ENCODE results near the gene HNRNPR. TPM values are rescaled to one million over a fixed set of nuclear protein-coding genes. Genes with fewer than 3 reads are reported as not detected.

Gene HNRNPR
- 86.2 to 169 TPM (median 129 TPM) in 3 replicates for polyA plus RNA-seq
- polyA plus RNA-seq (2011; ENCODE audit: low read depth): 72.8 TPM
- polyA plus RNA-seq (2011; cell fraction: cytosol; rRNA removed): 62.6 and 92.8 TPM in 2 replicates
- 61.3 and 85.9 TPM in 2 replicates for polyA plus RNA-seq (2011; cell fraction: nucleus; rRNA removed)
- 46.9 and 110 TPM in 2 replicates for polyA plus RNA-seq (2012; ENCODE audit: low replicate concordance)
- 51.2 to 89.2 TPM (median 69.7 TPM) in 3 replicates for polyA minus RNA-seq
- polyA minus RNA-seq (2011; cell fraction: cytosol; rRNA and poly(A)+ RNA removed): 54.1 TPM
- polyA minus RNA-seq (2011; cell fraction: nucleus; rRNA and poly(A)+ RNA removed): 30.2 and 56.5 TPM in 2 replicates

DNA sequence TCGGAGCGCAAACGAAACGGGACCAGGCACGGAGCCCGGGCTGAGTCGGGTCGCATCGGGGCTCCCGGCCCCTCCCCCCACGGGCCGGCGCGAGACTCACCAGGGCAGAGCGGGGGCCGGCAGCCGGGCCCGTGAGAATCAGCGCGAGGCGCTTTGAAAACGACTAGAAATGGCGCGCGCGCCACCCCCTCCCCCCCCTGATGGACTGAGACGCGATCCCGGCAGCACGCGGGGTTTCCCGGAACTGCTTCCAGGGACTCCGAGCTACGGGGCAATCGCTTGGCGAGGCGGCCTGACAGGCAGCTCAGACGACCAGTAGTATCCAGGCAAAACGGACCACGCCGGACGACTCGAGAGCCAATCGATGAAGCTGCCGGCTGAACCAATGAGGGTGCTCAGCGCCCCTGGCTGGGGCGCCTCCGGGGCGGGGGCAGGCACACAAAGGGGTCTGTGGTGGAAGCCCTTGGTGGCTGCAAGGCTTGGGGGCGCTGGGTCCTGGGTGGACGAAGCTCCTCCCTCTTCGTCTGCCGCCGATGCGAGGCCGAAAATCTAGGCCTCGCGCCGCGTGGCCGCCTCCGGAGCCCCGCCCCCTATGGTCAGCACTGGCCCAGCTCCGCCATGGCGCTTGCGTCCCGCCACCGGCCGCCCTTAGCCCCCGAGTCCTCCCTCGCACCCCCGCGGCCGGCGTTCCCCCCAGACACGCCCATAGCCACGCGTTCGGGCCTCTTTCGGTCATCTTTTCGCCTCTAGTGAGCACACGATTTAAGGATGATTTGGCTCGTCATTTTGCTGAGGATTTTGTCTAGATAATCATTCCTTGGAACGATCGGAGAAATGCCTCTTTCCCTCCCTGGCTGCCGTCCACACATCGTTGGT is at the start of gene HNRNPR:
HNRNPR (minus strand) TSS at position 174 of the 876 bp plus-strand sequence. CDS start 3,276 bp downstream, outside the sequence.
- TF ChIP-seq EZH2 (IDR thresholded peaks at IDR 0.05; ENCODE audit: low read length) (no peak), CTCF (optimal IDR thresholded peaks at IDR 0.05 in 1 of 3, IDR thresholded peaks at IDR 0.05 in 1 of 3, conservative IDR thresholded peaks at IDR 0.05 in 1 of 3; ENCODE audit: extremely low read depth in 1 of 3, insufficient read depth in 2 of 3, low read length in 3 of 3) (no peak)
- Histone ChIP-seq H3K36me3 (ENCODE audit: control insufficient read depth in 2 of 2, extremely low read depth in 1 of 2, insufficient read depth in 2 of 2, low read length in 2 of 2) (peaks cover 0 to 3% of the 10 kb centered on the region in 2 experiments), H3K4me3 (ENCODE audit: control insufficient read depth in 2 of 3, extremely low read depth in 1 of 3, insufficient read depth in 2 of 3, low read depth in 1 of 3, low read length in 3 of 3) (peak within 1 kb of the TSS; percentile 56 to 98 (median 81)), H3K79me2 (ENCODE audit: control insufficient read depth, insufficient read depth, low read length) (peaks cover 47% of the 10 kb centered on the region), H3K4me1 (ENCODE audit: control insufficient read depth, extremely low read depth, insufficient read depth, low read length) (peaks cover 21% of the 10 kb centered on the region), H3K4me2 (ENCODE audit: control insufficient read depth, extremely low read depth, insufficient read depth, low read depth, low read length) (peak within 1 kb of the TSS; percentile 88), H3K9me1 (ENCODE audit: control insufficient read depth, extremely low read depth, insufficient read depth, low read length) (no peaks in the 10 kb centered on the region), H2AFZ (ENCODE audit: control insufficient read depth, low read length) (peak within 1 kb of the TSS; percentile 93), H3K27ac (ENCODE audit: control insufficient read depth, insufficient read depth, low read length) (peak within 1 kb of the TSS; percentile 91), H3K27me3 (ENCODE audit: control insufficient read depth, extremely low read depth, insufficient read depth, low read length) (no peaks in the 10 kb centered on the region), H3K9ac (ENCODE audit: control insufficient read depth, extremely low read depth, insufficient read depth, low read length) (peak within 1 kb of the TSS; percentile 94), H4K20me1 (ENCODE audit: control insufficient read depth, extremely low read depth, insufficient read depth, low read length) (peaks cover 29% of the 10 kb centered on the region), H3K9me3 (ENCODE audit: control insufficient read depth, low read depth, low read length) (no peaks in the 10 kb centered on the region)
- dilution Hi-C loops (cut with MboI; ENCODE audit: extremely low pct_ligation_motif_present, low sequenced_read_pairs): no loop called here
- DNase-seq (ENCODE audit: low read depth, low spot score) (peak; percentile 98), FAIRE-seq (peak; percentile 44)

- H3K36me3 ChIP-seq (ENCODE audit: control insufficient read depth in 2 of 2, extremely low read depth in 1 of 2, insufficient read depth in 2 of 2, low read length in 2 of 2): no peaks in the 10 kb centered on the region
- H3K4me1 ChIP-seq (ENCODE audit: control insufficient read depth, extremely low read depth, insufficient read depth, low read length): peaks cover 3% of the 10 kb centered on the region
- H3K27me3 ChIP-seq (ENCODE audit: control insufficient read depth, extremely low read depth, insufficient read depth, low read length): no peaks in the 10 kb centered on the region
- dilution Hi-C loops (cut with MboI; ENCODE audit: extremely low pct_ligation_motif_present, low sequenced_read_pairs): no loop called here
- FAIRE-seq (no peak), DNase-seq (ENCODE audit: low read depth, low spot score) (no peak)
- no peak overlapping the region for H3K4me2 ChIP-seq (ENCODE audit: control insufficient read depth, extremely low read depth, insufficient read depth, low read depth, low read length)
- H3K9ac ChIP-seq (ENCODE audit: control insufficient read depth, extremely low read depth, insufficient read depth, low read length): no peak overlapping the region
- no peak overlapping the region for H3K27ac ChIP-seq (ENCODE audit: control insufficient read depth, insufficient read depth, low read length)
- no peaks in the 10 kb centered on the region for H3K9me3 ChIP-seq (ENCODE audit: control insufficient read depth, low read depth, low read length)
- H3K9me1 ChIP-seq (ENCODE audit: control insufficient read depth, extremely low read depth, insufficient read depth, low read length): no peaks in the 10 kb centered on the region
- TF ChIP-seq EZH2 (IDR thresholded peaks at IDR 0.05; ENCODE audit: low read length): no peak
- TF ChIP-seq CTCF (optimal IDR thresholded peaks at IDR 0.05 in 1 of 3, IDR thresholded peaks at IDR 0.05 in 1 of 3, conservative IDR thresholded peaks at IDR 0.05 in 1 of 3; ENCODE audit: extremely low read depth in 1 of 3, insufficient read depth in 2 of 3, low read length in 3 of 3): no peak
- H3K4me3 ChIP-seq (ENCODE audit: control insufficient read depth in 2 of 3, extremely low read depth in 1 of 3, insufficient read depth in 2 of 3, low read depth in 1 of 3, low read length in 3 of 3): no peak overlapping the region
- H4K20me1 ChIP-seq (ENCODE audit: control insufficient read depth, extremely low read depth, insufficient read depth, low read length): no peaks in the 10 kb centered on the region
- no peaks in the 10 kb centered on the region for H3K79me2 ChIP-seq (ENCODE audit: control insufficient read depth, insufficient read depth, low read length)
- no peak overlapping the region for H2AFZ ChIP-seq (ENCODE audit: control insufficient read depth, low read length)
Observed at GRCh38 chr1:23393706-23394105, 49.6 kb upstream of the HNRNPR start.
